AG04450 (cell line): ENCODE measurements around the gene ALOX5. TPM values are rescaled to one million over a fixed set of nuclear protein-coding genes. Genes with fewer than 3 reads are reported as not detected.
"Not testable (repeated sequence)": the region's sequence is repeated elsewhere in the genome, so short reads cannot be mapped to it uniquely, and the experiment has no call there.

Experiments
- CTCF ChIA-PET: fragments of 300-600, 350-600 bp; formaldehyde crosslinking; extraction: SDS; loops from one replicate; lab custom pipeline; 2022; ENCODE audit warnings: antibody characterized with exemption, inconsistent platforms; lab: Charles Lee
- POLR2A ChIA-PET: fragments of 350-600 bp; formaldehyde crosslinking; extraction: SDS; loops from one replicate; lab custom pipeline; 2021; ENCODE audit warnings: antibody characterized with exemption, inconsistent platforms; lab: Yijun Ruan, JAX
- DNase-seq: peaks from one replicate; pipeline ENCODE4 v3.0.0-alpha.2; 2011; ENCODE audit warnings: low read depth, low spot score
- H3K27ac ChIP-seq: one replicate; pipeline ENCODE4 v1.5.1; 2012; ENCODE audit warnings: low read depth, low read length, control low read depth
- H3K27me3 ChIP-seq: one replicate; pipeline ENCODE4 v1.6.0; 2012; ENCODE audit warnings: low read length; ENCODE audit not compliant: control insufficient read depth, insufficient read depth
- H3K4me3 ChIP-seq: 2 replicates; pipeline ENCODE4 v1.5.1; 2011; ENCODE audit warnings: mild to moderate bottlenecking, low read depth, low read length, control low read depth
- H3K9me3 ChIP-seq: 2 replicates; pipeline ENCODE4 v1.5.1; 2012; ENCODE audit warnings: low read length; ENCODE audit not compliant: control insufficient read depth, insufficient read depth
- CTCF ChIP-seq: IDR thresholded peaks from 2 replicates; pipeline ENCODE4 v1.5.1; 2011; ENCODE audit warnings: low read depth, low read length, control low read depth, inconsistent platforms
- polyA plus RNA-seq: library from polyadenylated mRNA; depleted of rRNA; stranded (reverse); fragments of >200 nt; gene quantifications from 2 replicates; pipeline ENCODE4 v1.2.3, GENCODE V29; 2011

ALOX5 gene
- polyA plus RNA-seq, 1 experiment, result not detected

GRCh38 chr10:45407542-45407941 is 33.5 kb downstream of the ALOX5 start:
- Histone ChIP-seq H3K27me3 (no peaks in the 10 kb centered on the region), H3K4me3 (no peak overlapping the region), H3K27ac (no peak overlapping the region), H3K9me3 (no peaks in the 10 kb centered on the region)
- no peak for DNase-seq
- ChIA-PET POLR2A (interaction anchor here (0.5 kb wide), 1 partner anchor 85 kb away, joined by 4 read pairs; no protein-coding TSS in a partner anchor), CTCF (no interaction called here)
- TF ChIP-seq CTCF, result no peak

GRCh38 chr10:45408421-45409319 is 34.7 kb downstream of the ALOX5 start:
- POLR2A ChIA-PET, result no interaction called here
- no peak for TF ChIP-seq CTCF
- no peak overlapping the region for H3K4me3 ChIP-seq
- H3K27me3 ChIP-seq, result no peaks in the 10 kb centered on the region
- no peak overlapping the region for H3K27ac ChIP-seq
- CTCF ChIA-PET, result no interaction called here
- no peaks in the 10 kb centered on the region for H3K9me3 ChIP-seq
- no peak for DNase-seq

GRCh38 chr10:45409347-45409746 is 35.3 kb downstream of the ALOX5 start:
- H3K27ac ChIP-seq, H3K9me3 ChIP-seq, H3K27me3 ChIP-seq, H3K4me3 ChIP-seq, POLR2A ChIA-PET, DNase-seq, CTCF ChIA-PET: not testable (repeated sequence)

- no peak for TF ChIP-seq CTCF
- no peak for DNase-seq
- no peaks in the 10 kb centered on the region for H3K27me3 ChIP-seq
- H3K4me3 ChIP-seq, result no peak overlapping the region
- no peak overlapping the region for H3K27ac ChIP-seq
- CTCF ChIA-PET, result no interaction called here
- POLR2A ChIA-PET, result no interaction called here
- no peaks in the 10 kb centered on the region for H3K9me3 ChIP-seq
Measured at GRCh38 chr10:45409782-45410181, 35.8 kb downstream of the ALOX5 start.

GRCh38 chr10:45410489-45410806 is 36.4 kb downstream of the ALOX5 start:
- no peak for TF ChIP-seq CTCF
- Histone ChIP-seq H3K27me3 (no peaks in the 10 kb centered on the region), H3K27ac (no peak overlapping the region), H3K9me3 (no peaks in the 10 kb centered on the region), H3K4me3 (no peak overlapping the region)
- CTCF ChIA-PET, result no interaction called here
- no peak for DNase-seq
- POLR2A ChIA-PET, result no interaction called here
